ENCODE data around the gene RDH12.

GRCh38 chr14:67710209-67710608, 8.5 kb downstream of the RDH12 start:
- no peak for TF ChIP-seq YY1 (IDR thresholded peaks at IDR 0.05; ENCODE audit: insufficient read depth, insufficient read length)
- no peak for TF ChIP-seq ZNF274 (IDR thresholded peaks at IDR 0.05; ENCODE audit: low read depth, low read length)
- no peak for TF ChIP-seq SUZ12 (IDR thresholded peaks at IDR 0.05; ENCODE audit: extremely low read depth, insufficient read depth, insufficient read length)
